ENCODE measurements around the gene NECTIN3. TPM values are rescaled to one million over a fixed set of nuclear protein-coding genes. Genes with fewer than 3 reads are reported as not detected.

NECTIN3 gene
- polyA plus RNA-seq, 1 donor = 35.0 TPM

DNA sequence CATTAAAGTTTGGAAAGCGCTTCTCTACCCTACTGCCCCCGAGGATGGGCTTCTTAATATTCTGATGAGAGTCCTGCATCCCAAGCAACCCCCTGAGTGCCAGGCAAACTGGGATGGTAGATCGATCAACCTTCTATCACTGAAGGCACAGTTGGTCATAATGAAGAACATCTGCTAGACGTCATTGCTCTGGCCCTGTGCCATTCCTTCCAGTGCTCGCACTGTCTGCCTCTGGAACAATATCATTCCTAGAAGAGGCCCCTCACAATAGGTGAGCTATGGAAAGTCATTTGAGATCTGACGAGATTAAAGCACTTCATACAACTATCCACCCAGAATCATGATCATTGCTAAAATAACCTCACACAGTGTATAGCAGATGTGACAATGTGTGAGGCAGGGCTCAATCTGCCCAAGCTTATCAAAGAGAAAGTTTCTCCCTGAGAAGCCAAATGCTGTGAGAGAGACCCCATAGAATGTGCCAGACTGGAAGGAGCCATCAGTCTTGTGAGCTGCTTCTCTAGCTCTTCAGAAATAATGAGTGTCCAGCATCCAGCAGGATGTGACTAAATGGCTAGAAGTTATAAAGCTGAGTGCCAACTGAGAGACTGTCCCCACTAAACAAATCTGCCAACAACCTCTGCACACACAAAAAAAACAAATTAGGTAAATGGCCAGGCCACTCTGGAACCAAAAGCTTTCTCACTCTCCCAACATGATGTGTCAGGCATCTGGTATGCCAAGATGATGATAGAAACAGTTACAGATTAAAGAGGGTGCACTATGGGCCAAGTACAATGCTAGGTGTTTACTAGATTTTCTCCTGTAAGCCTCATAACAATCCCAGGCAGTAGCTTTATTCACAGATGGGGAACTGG is 165.5 kb downstream of the NECTIN3 start:
- Histone ChIP-seq H3K9me3 (ENCODE audit: control insufficient read depth, low read depth, low read length) (no peaks in the 10 kb centered on the region), H3K27ac (ENCODE audit: low read length) (no peak overlapping the region), H3K36me3 (ENCODE audit: control insufficient read depth, insufficient read depth, low read length) (no peaks in the 10 kb centered on the region), H3K4me3 (ENCODE audit: low read length) (no peak overlapping the region), H3K27me3 (ENCODE audit: control insufficient read depth, insufficient read depth, low read length) (no peaks in the 10 kb centered on the region), H3K4me1 (ENCODE audit: control insufficient read depth, insufficient read depth, low read length) (no peaks in the 10 kb centered on the region)
- WGBS (ENCODE audit: insufficient coverage, low lambda C conversion rate) = 100% methylated on average over 1 of the region's 6 CpGs
- no peak for DNase-seq

DNA sequence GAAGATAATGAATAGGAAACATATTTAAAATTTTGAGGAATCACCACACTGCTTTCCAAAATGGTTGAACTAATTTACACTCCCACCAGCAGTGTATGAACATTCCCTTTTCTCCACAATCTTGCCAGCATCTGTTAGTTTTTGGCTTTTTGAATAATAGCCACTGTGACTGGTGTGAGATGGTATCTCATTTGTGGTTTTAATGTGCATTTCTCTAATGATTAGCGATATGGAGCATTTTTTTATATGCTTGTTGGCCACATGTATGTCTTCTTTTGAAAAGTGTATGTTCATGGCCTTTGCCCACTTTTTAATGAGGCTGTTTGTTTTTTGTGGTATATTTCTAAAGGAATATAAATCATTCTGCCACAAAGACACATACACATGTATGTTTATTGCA is 166.3 kb downstream of the NECTIN3 start:
- no CpG with 5 or more reads among the region's 1 CpG for WGBS (ENCODE audit: insufficient coverage, low lambda C conversion rate)
- Histone ChIP-seq H3K4me1 (ENCODE audit: control insufficient read depth, insufficient read depth, low read length) (no peaks in the 10 kb centered on the region), H3K27ac (ENCODE audit: low read length) (no peak overlapping the region), H3K36me3 (ENCODE audit: control insufficient read depth, insufficient read depth, low read length) (no peaks in the 10 kb centered on the region), H3K4me3 (ENCODE audit: low read length) (no peak overlapping the region), H3K27me3 (ENCODE audit: control insufficient read depth, insufficient read depth, low read length) (no peaks in the 10 kb centered on the region), H3K9me3 (ENCODE audit: control insufficient read depth, low read depth, low read length) (peaks cover 2% of the 10 kb centered on the region)
- no peak for DNase-seq

DNA sequence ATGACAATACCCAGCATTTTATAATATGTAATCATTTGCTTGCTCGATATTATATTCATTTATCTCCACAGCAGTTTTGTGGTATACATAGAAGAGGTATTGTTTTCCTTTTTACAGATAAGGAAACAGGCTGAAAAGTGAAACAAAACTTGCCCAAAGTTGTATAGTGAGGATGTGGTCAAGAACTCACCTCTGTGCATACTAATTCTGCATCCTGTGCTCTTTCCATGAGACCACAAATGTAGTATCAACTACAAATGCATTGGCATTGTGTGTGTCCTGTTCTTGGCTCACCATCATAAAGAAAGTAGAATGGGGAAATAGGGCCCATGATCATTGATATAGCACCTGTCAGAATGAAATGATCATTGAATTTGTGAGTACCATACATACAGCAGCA is 167.3 kb downstream of the NECTIN3 start:
- H3K36me3 ChIP-seq (ENCODE audit: control insufficient read depth, insufficient read depth, low read length) = no peaks in the 10 kb centered on the region
- H3K27me3 ChIP-seq (ENCODE audit: control insufficient read depth, insufficient read depth, low read length) = no peaks in the 10 kb centered on the region
- no peak overlapping the region for H3K4me3 ChIP-seq (ENCODE audit: low read length)
- H3K27ac ChIP-seq (ENCODE audit: low read length) = no peak overlapping the region
- peak in 1 of 2 donors; percentile 4 for DNase-seq
- no CpG with 5 or more reads among the region's 1 CpG for WGBS (ENCODE audit: insufficient coverage, low lambda C conversion rate)
- no peaks in the 10 kb centered on the region for H3K4me1 ChIP-seq (ENCODE audit: control insufficient read depth, insufficient read depth, low read length)
- H3K9me3 ChIP-seq (ENCODE audit: control insufficient read depth, low read depth, low read length) = peaks cover 7% of the 10 kb centered on the region

DNA sequence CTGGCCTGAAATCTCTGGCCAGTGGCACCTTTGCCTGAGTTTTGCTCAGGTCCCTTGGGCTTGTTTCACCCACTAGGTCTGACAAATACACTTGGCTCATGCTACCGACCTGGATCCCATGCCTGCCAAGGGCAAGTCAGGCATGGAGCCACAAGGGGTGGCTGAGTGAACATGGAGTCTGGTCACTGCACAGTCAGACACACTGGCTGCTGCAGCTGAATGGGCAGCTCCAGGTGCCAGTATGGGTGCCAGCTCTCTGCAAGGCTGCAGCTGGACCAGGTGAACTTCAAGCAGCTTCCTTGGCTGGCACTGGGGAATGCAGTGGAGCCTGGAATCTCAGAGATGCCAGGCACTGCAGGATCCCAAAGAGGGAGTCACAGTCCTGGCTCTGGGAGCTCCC is 170.3 kb downstream of the NECTIN3 start:
- Histone ChIP-seq H3K4me3 (ENCODE audit: low read length) (no peak overlapping the region), H3K27me3 (ENCODE audit: control insufficient read depth, insufficient read depth, low read length) (no peaks in the 10 kb centered on the region), H3K36me3 (ENCODE audit: control insufficient read depth, insufficient read depth, low read length) (no peaks in the 10 kb centered on the region), H3K4me1 (ENCODE audit: control insufficient read depth, insufficient read depth, low read length) (no peaks in the 10 kb centered on the region), H3K27ac (ENCODE audit: low read length) (no peak overlapping the region), H3K9me3 (ENCODE audit: control insufficient read depth, low read depth, low read length) (peaks cover 7% of the 10 kb centered on the region)
- no CpG with 5 or more reads among the region's 1 CpG for WGBS (ENCODE audit: insufficient coverage, low lambda C conversion rate)
- DNase-seq = peak in 1 of 2 donors; percentile 3
